ENCODE results near the gene CSRP2.

- TF ChIP-seq EP300 (IDR thresholded peaks at IDR 0.05) (no peak), CTCF (IDR thresholded peaks at IDR 0.05) (no peak)
Measured at GRCh38 chr12:76920172-76921099, 41.6 kb upstream of the CSRP2 start.

Data from tibial nerve (tissue), 4 donors.